AG09309 (cell line): ENCODE results near the gene TRIM2.
A peak's percentile ranks its signal among the peaks of the same experiment; 100 is the strongest.

Experiments used
- DNase-seq: peaks from one replicate; pipeline ENCODE4 v3.0.0-alpha.2; 2010; ENCODE audit warnings: low read depth
- H3K4me3 ChIP-seq: 2 replicates; pipeline ENCODE4 v1.5.1; 2011; ENCODE audit warnings: mild to moderate bottlenecking, low read depth, low read length, moderate library complexity; ENCODE audit not compliant: control insufficient read depth
- TF ChIP-seq, protein P1 (sequence below): IDR thresholded peaks from 2 replicates; pipeline ENCODE4 v1.5.1; 2011; ENCODE audit warnings: mild to moderate bottlenecking, low read depth, low read length, inconsistent platforms; ENCODE audit not compliant: insufficient read depth, control insufficient read depth; ENCODE audit errors: missing control alignments

The TRIM2 gene

GRCh38 chr4:153310793-153311192 is 106.5 kb downstream of the TRIM2 start:
- no peak overlapping the region for H3K4me3 ChIP-seq
- TF ChIP-seq, protein P1, sequence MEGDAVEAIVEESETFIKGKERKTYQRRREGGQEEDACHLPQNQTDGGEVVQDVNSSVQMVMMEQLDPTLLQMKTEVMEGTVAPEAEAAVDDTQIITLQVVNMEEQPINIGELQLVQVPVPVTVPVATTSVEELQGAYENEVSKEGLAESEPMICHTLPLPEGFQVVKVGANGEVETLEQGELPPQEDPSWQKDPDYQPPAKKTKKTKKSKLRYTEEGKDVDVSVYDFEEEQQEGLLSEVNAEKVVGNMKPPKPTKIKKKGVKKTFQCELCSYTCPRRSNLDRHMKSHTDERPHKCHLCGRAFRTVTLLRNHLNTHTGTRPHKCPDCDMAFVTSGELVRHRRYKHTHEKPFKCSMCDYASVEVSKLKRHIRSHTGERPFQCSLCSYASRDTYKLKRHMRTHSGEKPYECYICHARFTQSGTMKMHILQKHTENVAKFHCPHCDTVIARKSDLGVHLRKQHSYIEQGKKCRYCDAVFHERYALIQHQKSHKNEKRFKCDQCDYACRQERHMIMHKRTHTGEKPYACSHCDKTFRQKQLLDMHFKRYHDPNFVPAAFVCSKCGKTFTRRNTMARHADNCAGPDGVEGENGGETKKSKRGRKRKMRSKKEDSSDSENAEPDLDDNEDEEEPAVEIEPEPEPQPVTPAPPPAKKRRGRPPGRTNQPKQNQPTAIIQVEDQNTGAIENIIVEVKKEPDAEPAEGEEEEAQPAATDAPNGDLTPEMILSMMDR = no peak
- DNase-seq = no peak

DNA sequence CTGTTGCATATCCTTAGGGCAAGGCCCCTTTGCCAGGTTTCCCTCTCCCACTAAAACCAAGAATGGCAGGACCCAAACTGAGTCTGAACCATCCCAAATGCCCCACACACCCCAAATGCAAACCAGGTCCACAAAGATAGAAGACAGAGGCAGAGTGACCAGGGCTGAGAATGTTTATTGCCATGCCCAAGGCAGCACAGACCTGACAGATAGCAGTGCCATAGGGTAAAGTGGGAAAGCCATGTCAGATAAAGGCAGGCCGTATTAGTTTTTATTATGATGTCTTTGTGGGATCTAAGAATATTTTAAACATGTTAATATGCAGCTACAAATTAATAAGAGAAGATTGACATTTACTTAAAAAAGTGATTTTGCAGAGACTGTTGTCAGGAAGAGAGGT is 110.7 kb downstream of the TRIM2 start:
- H3K4me3 ChIP-seq = no peak overlapping the region
- DNase-seq = no peak
- TF ChIP-seq, protein P1 = no peak

DNA sequence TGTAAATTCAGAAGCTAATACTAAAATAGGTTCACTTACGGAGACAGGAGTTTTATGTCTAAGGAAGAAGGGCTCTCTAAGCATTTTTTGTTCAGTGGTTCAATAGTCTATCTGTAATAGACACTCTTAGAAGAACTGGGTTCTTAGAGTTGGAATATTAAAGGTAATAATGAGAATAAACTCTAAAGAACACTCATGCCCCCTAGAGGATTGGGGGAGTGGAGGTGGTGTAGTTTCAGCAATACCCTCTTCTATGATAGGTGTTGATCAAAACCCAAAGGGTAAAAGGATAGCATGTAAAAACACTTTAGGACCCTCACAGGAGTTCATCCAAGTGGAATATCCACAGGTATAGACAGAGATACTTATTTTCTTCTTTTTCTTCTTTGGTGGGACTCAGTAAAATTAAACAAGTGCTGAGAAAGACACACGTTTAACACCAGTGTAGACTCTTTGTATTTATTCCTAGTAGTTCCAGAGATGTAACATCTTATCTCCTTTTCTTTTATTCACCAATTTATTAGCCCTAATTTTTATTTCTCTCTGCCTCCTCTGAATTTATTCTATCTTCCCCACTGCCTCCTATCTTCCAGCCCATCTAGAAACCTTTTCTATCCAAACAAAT is 114.6 kb downstream of the TRIM2 start:
- no peak for DNase-seq
- TF ChIP-seq, protein P1 = peak; percentile 73
- no peak overlapping the region for H3K4me3 ChIP-seq

DNA sequence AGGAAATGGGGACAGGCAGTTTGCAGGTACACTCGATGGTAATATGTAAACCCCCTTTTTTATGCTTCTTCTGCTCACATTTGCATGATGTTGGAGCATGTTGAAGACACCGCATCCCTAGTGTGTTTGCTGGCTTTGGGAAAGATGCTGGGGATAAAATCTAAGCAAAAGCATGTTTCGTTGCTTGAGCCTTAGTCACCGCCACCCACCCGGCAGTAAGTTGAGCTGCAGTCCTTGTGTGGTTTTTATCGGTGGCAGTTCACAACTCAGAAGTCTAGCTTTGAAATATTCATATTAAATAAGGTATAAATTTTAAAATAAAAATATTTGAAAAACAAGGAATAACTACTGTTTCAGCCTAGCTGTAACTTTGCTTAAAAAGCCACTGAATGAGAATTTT is 118.5 kb downstream of the TRIM2 start:
- H3K4me3 ChIP-seq = no peak overlapping the region
- TF ChIP-seq, protein P1 = no peak
- DNase-seq = no peak

DNA sequence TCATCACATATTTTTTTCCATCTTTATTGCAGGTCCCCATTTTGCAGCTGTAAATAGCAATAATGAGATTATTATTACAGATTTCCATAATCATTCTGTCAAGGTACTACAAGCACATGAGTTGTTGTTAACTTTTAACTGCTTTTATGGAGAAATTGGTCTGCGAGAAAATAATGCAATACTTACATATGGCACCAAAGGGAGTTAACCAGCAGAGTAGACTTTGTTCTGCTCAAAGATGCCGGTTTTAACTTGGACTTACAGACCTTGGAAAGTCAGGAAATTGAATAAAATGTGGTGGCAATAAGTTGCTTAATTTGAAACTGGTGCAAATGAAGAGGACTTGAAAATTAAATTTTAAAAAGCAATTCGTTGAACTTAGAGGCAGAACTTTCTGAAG is 119.8 kb downstream of the TRIM2 start:
- TF ChIP-seq, protein P1 = no peak
- no peak overlapping the region for H3K4me3 ChIP-seq
- DNase-seq = no peak

- TF ChIP-seq, protein P1 = no peak
- H3K4me3 ChIP-seq = no peak overlapping the region
- DNase-seq = no peak
Measured at GRCh38 chr4:153325558-153325957, 121.3 kb downstream of the TRIM2 start.
